GM21723 (cell line): ENCODE data around the gene TMEM80.

Source experiments
- ATAC-seq: cut with Tn5 transposase; IDR thresholded peaks from one replicate; pipeline ENCODE4 v1.9.1; 2021; ENCODE audit warnings: mild to moderate bottlenecking, moderate library complexity; ENCODE audit not compliant: unreplicated experiment

TMEM80 gene

DNA sequence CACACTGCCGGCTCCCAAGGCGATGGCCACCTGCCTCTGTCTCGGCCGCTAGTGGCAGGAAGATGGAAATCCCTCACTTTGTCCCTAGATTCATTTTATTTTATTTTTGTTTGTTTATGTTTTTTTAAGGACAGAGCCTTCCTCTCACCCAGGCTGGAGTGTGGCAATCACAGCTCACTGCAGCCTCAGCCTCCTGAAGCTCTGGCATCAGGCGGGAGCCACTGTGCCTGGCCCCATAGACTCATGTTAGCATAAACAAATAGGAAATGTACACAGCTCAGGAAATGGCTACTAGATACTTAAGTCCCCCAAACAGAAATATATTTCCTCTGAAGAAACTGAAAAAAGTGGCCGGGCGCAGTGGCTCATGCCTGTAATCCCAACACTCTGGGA, 3.5 kb downstream of the TMEM80 start:
- no peak for ATAC-seq

GRCh38 chr11:699753-700152, 4.1 kb downstream of the TMEM80 start:
- ATAC-seq, result no peak

DNA sequence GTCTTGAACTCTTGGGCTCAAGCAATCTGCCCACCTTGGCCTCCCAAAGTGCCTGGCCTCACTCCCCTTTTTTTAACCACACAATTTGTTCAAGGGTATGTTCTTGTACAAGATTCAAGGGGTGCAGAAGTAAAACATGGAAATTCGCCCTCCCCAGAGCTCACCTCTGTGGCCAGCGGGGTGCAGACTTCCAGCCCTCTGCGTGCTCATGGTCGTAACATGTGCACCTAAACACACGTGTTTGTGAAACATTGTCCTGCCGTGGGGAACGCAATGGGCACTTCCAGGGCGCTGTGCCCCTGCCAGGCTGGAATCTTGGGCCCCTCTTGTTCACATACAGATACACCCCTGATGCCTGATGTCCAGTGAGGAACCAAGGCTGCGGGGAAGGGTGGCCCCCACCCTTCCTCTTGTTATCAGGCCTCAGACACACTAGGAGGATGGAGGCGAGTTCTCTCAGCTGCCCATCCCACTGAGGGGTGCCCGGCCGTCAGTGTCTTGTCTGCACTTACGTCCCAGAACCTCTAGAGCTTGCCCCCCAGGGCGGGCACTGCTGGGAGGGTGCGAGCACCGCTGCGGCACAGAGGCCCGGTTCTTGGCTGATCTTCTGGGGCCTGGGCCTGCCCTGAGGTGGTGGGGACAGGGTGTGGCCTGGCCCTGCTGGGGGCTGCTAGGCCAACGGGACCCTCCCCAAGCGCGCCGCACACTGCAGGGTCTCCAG, 6.3 kb downstream of the TMEM80 start:
- ATAC-seq, result no peak

GRCh38 chr11:702462-703461, 7.1 kb downstream of the TMEM80 start:
- no peak for ATAC-seq

DNA sequence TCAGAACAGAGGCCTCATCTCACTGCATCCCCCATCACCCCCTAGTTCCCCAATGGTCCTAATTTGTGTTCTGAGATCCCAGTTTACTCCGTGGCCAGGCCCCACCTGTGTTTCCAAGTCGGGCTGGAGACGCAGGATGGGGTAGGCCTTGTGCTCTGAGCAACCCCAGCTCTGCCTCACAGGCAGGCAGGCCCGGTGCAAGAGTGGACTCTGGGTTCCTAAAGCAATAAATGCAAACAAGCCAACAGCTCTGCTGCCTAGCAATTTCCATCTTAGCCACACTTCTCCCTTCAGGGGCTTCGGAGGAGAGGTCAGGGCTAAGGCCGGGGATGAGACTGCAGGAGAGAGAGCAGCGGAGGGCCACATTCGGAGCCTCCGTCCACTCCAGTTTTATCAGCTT, 7.9 kb downstream of the TMEM80 start:
- no peak for ATAC-seq

DNA sequence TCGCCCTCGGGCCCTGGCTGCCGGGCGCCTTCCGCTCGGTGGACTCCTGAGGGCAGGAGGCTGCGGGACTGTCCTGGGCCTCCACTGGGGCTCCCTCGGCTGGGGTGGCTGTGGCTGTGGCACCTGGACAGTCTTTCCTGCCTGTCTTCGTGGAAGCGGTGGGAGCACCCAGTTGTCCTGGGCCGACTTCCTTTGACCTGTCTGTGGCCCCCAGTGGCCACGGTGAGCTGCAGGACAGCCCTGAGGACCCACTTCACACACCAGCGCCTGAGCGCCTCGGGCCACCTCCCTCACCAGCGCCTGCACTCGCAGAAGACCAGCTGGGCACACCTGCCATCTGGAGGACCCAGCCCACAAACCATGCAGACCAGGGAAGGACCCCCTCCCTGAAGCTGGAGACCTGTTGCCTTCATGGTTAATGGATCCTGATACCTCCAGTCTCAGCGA, 8.6 kb downstream of the TMEM80 start:
- no peak for ATAC-seq

DNA sequence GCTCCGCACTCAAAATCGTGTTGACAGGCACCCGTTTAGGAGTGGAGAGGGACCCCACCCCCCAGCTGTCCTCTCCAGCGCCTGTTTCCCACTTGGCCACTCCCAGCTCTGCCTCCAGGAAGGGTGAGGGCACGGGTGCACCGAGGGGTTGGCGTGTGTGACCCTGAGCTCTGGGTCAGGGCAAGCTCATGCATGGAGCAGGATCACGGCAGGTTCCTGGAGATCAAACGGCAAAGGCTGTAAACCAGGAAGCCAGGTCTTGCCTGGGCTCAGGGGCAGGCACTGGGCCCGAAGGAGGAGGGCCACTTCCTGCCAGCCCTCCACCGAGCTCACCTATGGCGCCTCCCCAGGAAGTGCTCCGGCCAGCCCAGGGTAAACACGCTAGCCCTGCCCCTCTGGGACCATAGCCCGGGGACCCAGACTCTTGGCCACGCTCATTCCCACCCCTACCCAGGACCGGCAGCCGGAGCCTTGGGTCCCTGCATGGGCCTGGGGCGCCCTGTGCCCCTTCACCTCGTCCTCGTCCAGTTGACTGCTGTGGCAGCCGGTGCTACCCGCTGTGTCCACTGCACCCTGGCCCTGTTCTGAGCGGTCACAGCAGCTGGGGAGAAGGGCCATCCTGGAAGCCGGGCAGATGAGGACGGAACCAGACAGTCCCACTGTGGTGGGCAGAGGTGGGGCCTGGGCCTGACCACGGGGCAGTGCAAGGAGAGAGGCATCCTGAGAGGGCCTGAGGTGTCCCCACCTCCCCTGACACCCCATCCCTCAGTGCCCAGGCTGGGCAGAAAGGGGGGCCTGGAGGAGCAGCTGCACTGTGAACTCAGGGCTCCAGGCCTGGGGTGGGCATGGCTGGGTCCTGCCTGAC, 9.4 kb downstream of the TMEM80 start:
- ATAC-seq, result no peak

DNA sequence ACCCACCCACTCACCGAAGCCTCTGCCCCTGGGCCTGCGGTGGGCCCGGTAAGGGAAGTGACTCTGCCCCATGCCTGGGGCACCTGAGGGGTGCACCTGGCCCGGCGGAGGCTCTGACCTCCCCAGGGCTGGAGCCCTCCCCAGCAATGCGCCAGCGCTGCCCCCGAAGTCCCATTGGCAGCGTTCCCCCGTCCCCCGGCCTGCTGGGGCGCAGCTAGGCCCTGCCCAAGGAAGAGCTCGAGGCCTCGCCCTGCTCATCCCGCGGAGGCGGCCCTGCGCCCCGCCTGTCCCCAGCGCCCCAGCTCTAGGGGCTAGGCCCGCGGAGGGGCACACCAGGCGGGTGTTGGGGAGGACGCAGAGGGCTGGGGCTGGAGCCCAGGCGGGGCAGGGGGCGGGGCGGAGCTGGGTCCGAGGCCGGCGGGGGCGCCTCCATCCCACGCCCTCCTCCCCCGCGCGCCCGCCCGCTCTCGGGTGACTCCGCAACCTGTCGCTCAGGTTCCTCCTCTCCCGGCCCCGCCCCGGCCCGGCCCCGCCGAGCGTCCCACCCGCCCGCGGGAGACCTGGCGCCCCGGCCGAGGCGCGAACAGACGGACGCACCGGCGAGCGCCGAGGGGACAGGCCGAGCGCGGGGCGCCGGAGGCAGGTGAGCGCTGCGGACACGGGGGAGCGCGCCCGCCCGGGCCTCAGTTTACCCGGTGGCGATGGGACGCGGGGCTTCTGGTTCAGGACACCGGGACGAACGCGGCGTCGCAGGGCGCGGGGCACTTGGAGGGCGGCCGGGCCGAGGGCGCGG, 10.2 kb downstream of the TMEM80 start, which contains the start of gene EPS8L2:
EPS8L2 (plus strand) TSS at position 586 of the 793 bp plus-strand sequence. CDS start 3,177 bp downstream, outside the sequence.
- ATAC-seq, result no peak

- no peak for ATAC-seq
These were observed 10.9 kb downstream of the TMEM80 start for GRCh38 chr11:706439-706956.

DNA sequence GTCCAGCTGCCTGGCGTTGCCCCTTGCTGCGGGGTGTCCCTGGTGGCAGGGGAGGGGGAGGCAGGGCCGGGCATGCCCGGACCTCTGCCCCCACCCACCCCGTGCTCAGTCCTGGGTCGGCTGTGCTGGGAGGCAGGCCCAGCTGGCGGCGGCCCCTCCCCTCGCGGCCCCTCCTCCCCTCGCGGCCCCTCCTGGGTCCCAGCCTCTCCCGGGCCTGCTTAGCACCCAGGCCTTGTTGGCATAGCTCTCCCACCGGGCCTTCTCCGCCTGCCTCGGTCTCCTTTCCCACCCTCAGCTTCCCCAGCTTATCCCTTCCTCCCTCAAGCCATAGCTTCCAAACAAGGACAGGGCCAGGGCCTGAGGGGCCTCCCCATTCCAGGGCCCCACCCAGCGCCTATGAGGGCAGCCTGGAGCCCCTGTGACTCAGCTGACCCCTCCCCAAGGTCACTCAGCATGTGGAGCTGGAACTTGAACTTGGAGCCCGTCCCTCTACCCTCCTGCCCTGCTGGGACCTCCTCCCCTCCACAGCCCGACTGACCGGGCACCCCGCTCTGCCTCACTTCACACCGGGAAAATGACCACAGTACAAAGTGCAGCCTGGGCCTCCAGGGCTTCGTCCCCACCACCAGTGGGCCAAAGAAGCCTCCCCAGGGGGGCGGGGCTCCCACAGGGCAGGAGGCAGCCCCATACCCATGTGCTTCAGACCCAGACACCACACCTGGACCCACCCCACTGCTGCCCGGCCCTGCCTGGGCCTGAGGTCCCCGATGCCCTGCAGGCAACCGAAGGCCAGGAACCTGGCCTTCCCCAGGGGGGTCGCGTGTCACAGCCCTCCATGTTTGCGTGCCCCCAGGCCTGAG, 11.6 kb downstream of the TMEM80 start:
- ATAC-seq, result no peak

- ATAC-seq, result no peak
These were observed 12.3 kb downstream of the TMEM80 start for GRCh38 chr11:707817-708420.

- ATAC-seq, result no peak
These were observed 12.9 kb downstream of the TMEM80 start for GRCh38 chr11:708511-708910.

- no peak for ATAC-seq
These were observed 13.7 kb downstream of the TMEM80 start for GRCh38 chr11:709109-709997.

GRCh38 chr11:714436-714835, 18.8 kb downstream of the TMEM80 start:
- no peak for ATAC-seq

- no peak for ATAC-seq
These were observed 23.8 kb downstream of the TMEM80 start for GRCh38 chr11:719214-720016.

GRCh38 chr11:720017-720641, 24.5 kb downstream of the TMEM80 start:
- ATAC-seq, result no peak
